Rectal smooth muscle tissue (tissue), 1 donor: ENCODE measurements around the gene FAM111B.

Source experiments
- H3K27ac ChIP-seq: one replicate; pipeline ENCODE4 v1.7.0; 2013; ENCODE audit warnings: low read depth, low read length, inconsistent platforms
- H3K27me3 ChIP-seq: one replicate; pipeline ENCODE4 v1.7.0; 2013; ENCODE audit warnings: low read length; ENCODE audit not compliant: control insufficient read depth, insufficient read depth
- H3K36me3 ChIP-seq: one replicate; pipeline ENCODE4 v1.7.0; 2013; ENCODE audit warnings: low read length; ENCODE audit not compliant: control insufficient read depth, insufficient read depth
- H3K4me1 ChIP-seq: one replicate; pipeline ENCODE4 v1.7.0; 2013; ENCODE audit warnings: low read length; ENCODE audit not compliant: control insufficient read depth, insufficient read depth
- H3K4me3 ChIP-seq: one replicate; pipeline ENCODE4 v1.7.0; 2013; ENCODE audit warnings: low read length
- H3K9ac ChIP-seq: one replicate; pipeline ENCODE4 v1.7.0; 2013; ENCODE audit warnings: low read length

Gene FAM111B

DNA sequence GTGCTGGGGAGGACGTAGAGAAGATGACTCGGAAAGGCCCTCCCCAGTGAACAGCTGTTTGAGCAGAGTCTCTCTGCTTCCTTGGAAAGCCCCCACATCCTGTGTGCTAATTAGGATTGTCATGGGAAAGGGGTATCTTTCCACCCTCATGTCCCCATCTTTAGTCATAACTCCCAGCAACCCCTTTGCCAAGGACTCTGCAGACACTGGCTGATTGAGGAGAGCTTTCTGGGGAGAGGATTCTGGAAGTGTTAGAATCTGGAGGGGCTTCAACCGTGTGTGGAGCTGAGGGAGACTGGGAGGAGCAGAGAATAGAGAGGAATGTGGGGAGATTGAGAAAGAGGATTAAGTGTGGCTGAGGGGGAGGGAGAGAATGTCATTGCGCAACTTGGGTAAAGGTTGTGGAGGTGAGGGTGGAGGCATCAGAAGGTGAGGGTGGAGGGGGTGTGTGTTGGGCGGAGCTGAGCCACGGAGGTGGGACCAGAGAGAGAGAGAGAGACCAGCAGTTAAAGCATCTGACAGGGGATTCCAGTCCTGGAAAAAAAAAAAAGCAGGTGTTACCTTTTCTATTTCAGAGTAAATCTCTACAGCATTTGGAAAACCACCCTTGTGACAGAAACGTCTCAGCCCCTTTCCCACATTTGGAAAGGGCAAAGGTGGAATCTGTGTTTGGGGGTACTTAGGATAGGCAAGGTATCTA, 67.1 kb downstream of the FAM111B start:
- no peaks in the 10 kb centered on the region for H3K27me3 ChIP-seq

DNA sequence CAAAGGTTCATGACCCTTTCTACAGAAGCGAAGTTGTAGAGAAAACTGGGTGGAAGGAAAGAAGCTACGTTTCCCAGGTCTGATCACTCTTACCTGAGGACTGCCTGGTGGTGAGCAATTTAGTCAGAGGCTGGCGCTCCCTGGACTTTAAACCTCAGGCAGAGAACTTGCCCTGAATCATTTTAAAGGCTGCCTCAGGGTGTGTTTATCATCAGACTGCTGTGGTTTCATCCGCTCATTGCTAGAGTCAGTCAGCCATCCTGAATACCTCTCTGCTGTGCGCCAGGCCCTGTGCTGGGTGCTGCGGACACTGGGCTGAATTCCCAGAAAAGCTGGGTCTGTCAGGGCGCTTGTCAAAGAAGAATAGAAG, 67.6 kb downstream of the FAM111B start:
- Histone ChIP-seq H3K4me1 (peaks cover 2% of the 10 kb centered on the region), H3K36me3 (no peaks in the 10 kb centered on the region), H3K9ac (peak overlapping the region; percentile 11), H3K27me3 (no peaks in the 10 kb centered on the region), H3K27ac (no peak overlapping the region), H3K4me3 (peak overlapping the region; percentile 84)

More for the DNA sequence above, 67.1 kb downstream of the FAM111B start:
- Histone ChIP-seq H3K27ac (no peak overlapping the region), H3K4me3 (peak overlapping the region; percentile 84), H3K9ac (peak overlapping the region; percentile 11), H3K36me3 (no peaks in the 10 kb centered on the region), H3K4me1 (peaks cover 2% of the 10 kb centered on the region)

DNA sequence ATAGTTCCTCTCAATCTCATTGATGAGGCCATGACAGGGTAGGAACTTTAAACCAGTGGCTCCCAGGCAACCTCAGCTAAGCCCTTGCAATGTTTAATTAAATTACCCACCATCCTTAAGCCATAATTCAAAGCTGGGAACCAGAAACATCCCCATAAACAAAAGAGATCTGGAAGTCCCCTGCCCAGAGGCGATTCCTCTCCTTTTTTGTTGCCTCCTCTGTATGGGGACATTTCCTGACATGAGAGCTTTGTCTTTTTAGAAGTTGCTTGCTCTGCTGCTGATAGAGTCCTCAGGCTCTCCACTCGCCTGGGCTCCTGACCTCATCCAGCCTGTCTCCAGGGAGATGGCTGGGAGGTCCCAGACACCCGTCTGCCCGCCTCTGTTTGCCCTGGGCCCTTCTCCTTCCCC, 68.1 kb downstream of the FAM111B start:
- Histone ChIP-seq H3K36me3 (no peaks in the 10 kb centered on the region), H3K4me3 (peak overlapping the region; percentile 84), H3K4me1 (peaks cover 2% of the 10 kb centered on the region), H3K27me3 (no peaks in the 10 kb centered on the region), H3K9ac (no peak overlapping the region), H3K27ac (no peak overlapping the region)

DNA sequence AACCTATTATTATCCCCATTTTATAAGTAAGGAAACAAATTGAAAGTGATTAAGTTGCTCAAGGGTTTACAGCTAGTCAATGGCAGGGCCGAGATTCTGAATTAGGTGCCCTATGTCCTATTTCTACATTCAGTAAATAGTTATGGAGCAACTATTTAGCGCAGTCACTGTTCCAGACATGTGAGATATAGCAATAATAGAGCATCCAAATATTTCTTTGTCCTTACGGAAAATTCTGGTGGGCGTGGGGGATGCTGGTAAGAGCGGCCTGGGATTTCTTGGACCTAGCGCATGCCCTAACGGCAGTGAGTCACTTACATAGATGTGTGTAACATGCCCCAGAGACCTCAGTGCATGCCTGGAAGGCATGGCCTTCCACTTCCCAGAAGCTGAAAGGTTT, 69.3 kb downstream of the FAM111B start:
- Histone ChIP-seq H3K4me1 (peaks cover 2% of the 10 kb centered on the region), H3K27me3 (no peaks in the 10 kb centered on the region), H3K27ac (no peak overlapping the region), H3K36me3 (no peaks in the 10 kb centered on the region), H3K9ac (no peak overlapping the region), H3K4me3 (no peak overlapping the region)
